ENCODE data around the gene NFATC3. TPM values are rescaled to one million over a fixed set of nuclear protein-coding genes. Genes with fewer than 3 reads are reported as not detected.

NFATC3 gene
- 10 to 100 TPM; 68.4 to 81.2 TPM for total RNA-seq

DNA sequence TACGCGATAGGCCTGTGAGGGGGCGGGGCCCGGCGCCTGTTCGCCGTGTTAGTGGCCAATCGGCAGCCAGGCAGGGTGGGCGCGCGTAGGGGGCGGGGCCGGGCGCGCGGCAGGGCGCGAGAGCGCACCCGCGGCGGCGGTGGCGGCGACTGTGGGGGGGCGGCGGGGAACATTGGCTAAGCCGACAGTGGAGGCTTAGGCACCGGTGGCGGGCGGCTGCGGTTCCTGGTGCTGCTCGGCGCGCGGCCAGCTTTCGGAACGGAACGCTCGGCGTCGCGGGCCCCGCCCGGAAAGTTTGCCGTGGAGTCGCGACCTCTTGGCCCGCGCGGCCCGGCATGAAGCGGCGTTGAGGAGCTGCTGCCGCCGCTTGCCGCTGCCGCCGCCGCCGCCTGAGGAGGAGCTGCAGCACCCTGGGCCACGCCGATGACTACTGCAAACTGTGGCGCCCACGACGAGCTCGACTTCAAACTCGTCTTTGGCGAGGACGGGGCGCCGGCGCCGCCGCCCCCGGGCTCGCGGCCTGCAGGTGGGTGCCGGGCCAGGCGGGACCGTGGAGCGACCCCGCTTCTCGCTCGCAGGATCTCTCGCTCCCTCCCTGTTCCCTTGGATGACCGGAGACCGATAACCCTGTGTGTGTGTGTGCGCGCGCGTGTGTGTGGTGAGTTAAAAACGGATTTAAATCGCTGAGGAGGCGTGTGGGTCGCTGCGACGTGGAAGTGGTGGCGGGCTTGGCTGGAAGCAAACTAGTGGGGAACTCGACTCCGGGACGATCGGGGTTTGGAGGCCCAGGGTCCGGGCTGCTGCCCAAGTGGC lies at the start of gene NFATC3:
NFATC3 (plus strand) TSS at position 112 of the 813 bp plus-strand sequence; CDS start at position 424, 312 bp downstream.
- Mint-ChIP-seq H3K36me3 (ENCODE audit: low read depth) (peaks cover 10% of the 10 kb centered on the region), H3K27ac (peak within 1 kb of the TSS; percentile 94), H3K4me1 (peaks cover 64% of the 10 kb centered on the region), H3K4me3 (peak within 1 kb of the TSS; percentile 89), H3K9me3 (ENCODE audit: low read depth) (no peaks in the 10 kb centered on the region), H3K27me3 (no peaks in the 10 kb centered on the region)
- ChIA-PET POLR2A (interaction anchor here (0.6 to 1.9 kb wide), 14 partner anchors 8 to 303 kb away, joined by 3 to 16 read pairs (median 4); partner anchors contain the start of genes DPEP2, PRMT7, PSMB10 and RANBP10), CTCF (interaction anchor here (0.6 to 3.5 kb wide), 13 partner anchors 8 to 583 kb away, joined by 3 to 31 read pairs (median 4); partner anchors contain the start of genes DDX28, DUS2 and NRN1L)
- intact Hi-C loops (cut with DNase I, micrococcal nuclease), result loop anchor here (1.0 to 10.0 kb wide), 20 partner anchors 8 to 1479 kb away; partner anchors contain the start of genes ACD (in 2 of the 2), PARD6A (in 2 of the 2), RANBP10 (in 2 of the 2) and TSNAXIP1 (in 2 of the 2)
- DNase-seq, result peak; percentile 100
- ATAC-seq, result peak; percentile 62

- peaks cover 25% of the 10 kb centered on the region for H3K36me3 Mint-ChIP-seq (ENCODE audit: low read depth)
- H3K27me3 Mint-ChIP-seq, result no peaks in the 10 kb centered on the region
- DNase-seq (no peak), ATAC-seq (no peak)
- H3K27ac Mint-ChIP-seq, result no peak overlapping the region
- no peak overlapping the region for H3K4me3 Mint-ChIP-seq
- intact Hi-C loops (cut with DNase I, micrococcal nuclease), result no loop called here
- H3K9me3 Mint-ChIP-seq (ENCODE audit: low read depth), result no peaks in the 10 kb centered on the region
- H3K4me1 Mint-ChIP-seq, result peaks cover 7% of the 10 kb centered on the region
- ChIA-PET POLR2A (no interaction called here), CTCF (interaction anchor here (1.2 to 1.3 kb wide), 2 partner anchors 10 to 47 kb away, joined by 3 to 6 read pairs; no protein-coding TSS in a partner anchor)
Measured at GRCh38 chr16:68037841-68038597, 47.2 kb upstream of the NFATC3 start.

DNA sequence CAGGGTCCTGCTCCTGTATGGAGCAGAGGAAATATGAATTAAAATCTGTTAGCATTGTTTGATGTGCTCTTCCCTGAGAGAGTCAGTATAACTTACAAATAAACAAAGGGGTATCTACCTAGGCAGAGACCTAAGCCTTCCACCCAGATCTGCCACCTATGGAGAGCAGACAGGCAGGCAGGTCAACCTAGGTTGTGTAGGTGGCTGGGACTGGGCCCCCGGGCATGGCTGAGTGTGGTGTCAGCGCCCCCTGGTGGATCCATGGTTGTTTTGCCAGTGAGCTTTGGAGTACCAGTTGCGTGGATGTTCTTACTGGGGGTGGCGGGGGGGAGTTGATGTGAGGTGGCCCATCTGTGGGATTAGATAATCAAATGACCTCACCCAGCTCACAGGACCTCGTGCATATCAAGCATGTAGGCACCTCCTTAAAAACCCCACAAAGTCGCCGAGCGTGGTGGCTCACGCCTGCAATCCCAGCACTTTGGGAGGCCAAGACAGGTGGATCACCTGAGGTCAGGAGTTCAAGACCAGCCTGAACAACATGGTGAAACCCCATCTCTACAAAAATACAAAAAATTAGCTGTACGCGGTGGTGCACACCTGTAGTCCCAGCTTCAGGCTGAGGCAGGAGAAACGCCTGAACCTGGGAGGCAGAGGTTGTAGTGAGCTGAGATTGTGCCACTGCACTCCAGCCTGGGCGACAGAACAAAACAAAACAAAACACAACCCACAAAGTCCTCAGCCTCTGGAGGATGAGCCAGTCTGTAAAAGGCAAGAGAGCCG lies 44.5 kb upstream of the NFATC3 start:
- no peaks in the 10 kb centered on the region for H3K9me3 Mint-ChIP-seq (ENCODE audit: low read depth)
- intact Hi-C loops (cut with DNase I, micrococcal nuclease), result loop anchor here (1.0 to 10.0 kb wide), 9 partner anchors 47 to 519 kb away; partner anchors contain the start of genes PSMB10 (in 1 of the 2) and SLC12A4 (in 1 of the 2)
- peaks cover 7% of the 10 kb centered on the region for H3K4me1 Mint-ChIP-seq
- H3K4me3 Mint-ChIP-seq, result no peak overlapping the region
- CTCF ChIA-PET, result interaction anchor here (0.5 to 2.2 kb wide), 44 partner anchors 11 to 1429 kb away, joined by 3 to 16 read pairs (median 4); partner anchors contain the start of genes CTRL, DDX28, DPEP2 and DUS2
- H3K27me3 Mint-ChIP-seq, result no peaks in the 10 kb centered on the region
- H3K36me3 Mint-ChIP-seq (ENCODE audit: low read depth), result peaks cover 23% of the 10 kb centered on the region
- ATAC-seq (peak; percentile 98), DNase-seq (peak; percentile 94)
- POLR2A ChIA-PET, result interaction anchor here (0.6 to 0.9 kb wide), 3 partner anchors 105 to 524 kb away, joined by 3 to 8 read pairs (median 3); no protein-coding TSS in a partner anchor
- peak overlapping the region; percentile 31 for H3K27ac Mint-ChIP-seq

- DNase-seq, result no peak
- ChIA-PET CTCF (interaction anchor here (0.9 to 1.9 kb wide), 12 partner anchors 20 to 227 kb away, joined by 3 to 7 read pairs (median 4); partner anchors contain the start of gene NRN1L), POLR2A (no interaction called here)
- Mint-ChIP-seq H3K4me3 (no peak overlapping the region), H3K4me1 (peaks cover 9% of the 10 kb centered on the region), H3K36me3 (ENCODE audit: low read depth) (peaks cover 27% of the 10 kb centered on the region), H3K27ac (no peak overlapping the region), H3K9me3 (ENCODE audit: low read depth) (no peaks in the 10 kb centered on the region), H3K27me3 (no peaks in the 10 kb centered on the region)
- intact Hi-C loops (cut with DNase I, micrococcal nuclease), result loop anchor here (1.0 to 10.0 kb wide), 5 partner anchors 73 to 367 kb away; partner anchors contain the start of genes PSMB10 (in 1 of the 2) and SLC12A4 (in 1 of the 2)
- ATAC-seq, result no peak
Measured at GRCh38 chr16:68041783-68042182, 43.4 kb upstream of the NFATC3 start.

- intact Hi-C loops (cut with DNase I, micrococcal nuclease), result loop anchor here in 1 of 2 experiments (10.0 kb wide), 1 partner anchor 371 kb away; no protein-coding TSS in a partner anchor
- ChIA-PET CTCF (interaction anchor here (0.9 to 1.0 kb wide), 2 partner anchors 17 to 52 kb away, joined by 3 read pairs; no protein-coding TSS in a partner anchor), POLR2A (no interaction called here)
- DNase-seq (no peak), ATAC-seq (no peak)
- Mint-ChIP-seq H3K4me1 (peaks cover 2% of the 10 kb centered on the region), H3K36me3 (ENCODE audit: low read depth) (peaks cover 30% of the 10 kb centered on the region), H3K4me3 (no peak overlapping the region), H3K9me3 (ENCODE audit: low read depth) (no peaks in the 10 kb centered on the region), H3K27me3 (no peaks in the 10 kb centered on the region), H3K27ac (no peak overlapping the region)
Measured at GRCh38 chr16:68046106-68046505, 39.1 kb upstream of the NFATC3 start.

- no peak overlapping the region for H3K27ac Mint-ChIP-seq
- H3K36me3 Mint-ChIP-seq (ENCODE audit: low read depth), result peaks cover 37% of the 10 kb centered on the region
- no peak overlapping the region for H3K4me3 Mint-ChIP-seq
- DNase-seq, result no peak
- ATAC-seq, result no peak
- no peaks in the 10 kb centered on the region for H3K27me3 Mint-ChIP-seq
- no peaks in the 10 kb centered on the region for H3K9me3 Mint-ChIP-seq (ENCODE audit: low read depth)
- ChIA-PET POLR2A (interaction anchor here (0.7 kb wide), 1 partner anchor 96 kb away, joined by 3 read pairs; no protein-coding TSS in a partner anchor), CTCF (interaction anchor here (0.6 to 1.8 kb wide), 5 partner anchors 13 to 238 kb away, joined by 3 to 6 read pairs (median 3); no protein-coding TSS in a partner anchor)
- intact Hi-C loops (cut with DNase I, micrococcal nuclease), result loop anchor here in 1 of 2 experiments (10.0 kb wide), 1 partner anchor 373 kb away; no protein-coding TSS in a partner anchor
- H3K4me1 Mint-ChIP-seq, result peaks cover 2% of the 10 kb centered on the region
Measured at GRCh38 chr16:68047987-68048386, 37.2 kb upstream of the NFATC3 start.

DNA sequence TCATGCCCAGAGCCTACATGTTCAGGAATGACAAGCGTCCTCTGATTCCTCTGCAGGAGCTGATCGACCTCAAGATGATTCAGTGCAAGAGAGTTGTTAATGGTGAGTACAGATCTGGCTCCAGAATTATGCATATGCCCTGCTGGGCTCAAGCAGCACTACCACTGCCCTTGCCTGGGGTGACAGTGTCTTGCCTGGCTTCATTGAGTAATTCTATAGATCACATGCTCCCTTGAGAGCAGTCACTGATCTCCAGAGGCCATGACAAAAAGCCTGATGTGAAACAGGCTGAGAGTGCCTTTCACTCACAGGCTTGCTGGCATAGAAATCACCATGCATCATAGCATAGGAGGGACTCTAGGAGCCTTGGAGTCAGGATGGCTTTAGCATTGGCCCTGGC lies 35.7 kb upstream of the NFATC3 start:
- no peaks in the 10 kb centered on the region for H3K27me3 Mint-ChIP-seq
- no peaks in the 10 kb centered on the region for H3K9me3 Mint-ChIP-seq (ENCODE audit: low read depth)
- no peak overlapping the region for H3K4me3 Mint-ChIP-seq
- peak; percentile 19 for ATAC-seq
- peaks cover 2% of the 10 kb centered on the region for H3K4me1 Mint-ChIP-seq
- CTCF ChIA-PET, result no interaction called here
- POLR2A ChIA-PET, result no interaction called here
- no peak overlapping the region for H3K27ac Mint-ChIP-seq
- intact Hi-C loops (cut with DNase I, micrococcal nuclease), result loop anchor here in 1 of 2 experiments (10.0 kb wide), 1 partner anchor 375 kb away; no protein-coding TSS in a partner anchor
- DNase-seq, result no peak
- peaks cover 43% of the 10 kb centered on the region for H3K36me3 Mint-ChIP-seq (ENCODE audit: low read depth)

DNA sequence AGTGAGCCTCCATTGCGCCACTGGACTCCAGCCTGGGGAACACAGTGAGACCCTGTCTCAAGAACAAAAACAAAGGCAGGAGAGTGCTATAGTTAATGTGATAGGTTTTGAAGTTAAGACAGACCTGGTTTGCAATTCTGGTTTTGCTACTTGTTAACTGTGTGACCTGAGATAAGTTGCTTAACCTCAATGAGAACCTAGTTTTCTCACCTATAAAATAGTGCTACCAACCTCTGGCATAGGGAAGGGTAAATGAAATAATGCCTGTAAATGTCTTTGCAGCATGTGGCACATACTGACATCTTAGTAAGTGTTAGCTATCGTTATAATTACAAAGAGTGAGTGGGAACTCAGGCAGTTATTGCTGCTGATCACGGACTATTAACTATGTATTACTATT lies 29.8 kb upstream of the NFATC3 start:
- H3K4me1 Mint-ChIP-seq, result peaks cover 14% of the 10 kb centered on the region
- no peak overlapping the region for H3K4me3 Mint-ChIP-seq
- CTCF ChIA-PET, result no interaction called here
- intact Hi-C loops (cut with DNase I, micrococcal nuclease), result no loop called here
- peaks cover 58% of the 10 kb centered on the region for H3K36me3 Mint-ChIP-seq (ENCODE audit: low read depth)
- ATAC-seq (no peak), DNase-seq (no peak)
- H3K27ac Mint-ChIP-seq, result no peak overlapping the region
- no peaks in the 10 kb centered on the region for H3K27me3 Mint-ChIP-seq
- POLR2A ChIA-PET, result no interaction called here
- H3K9me3 Mint-ChIP-seq (ENCODE audit: low read depth), result no peaks in the 10 kb centered on the region

DNA sequence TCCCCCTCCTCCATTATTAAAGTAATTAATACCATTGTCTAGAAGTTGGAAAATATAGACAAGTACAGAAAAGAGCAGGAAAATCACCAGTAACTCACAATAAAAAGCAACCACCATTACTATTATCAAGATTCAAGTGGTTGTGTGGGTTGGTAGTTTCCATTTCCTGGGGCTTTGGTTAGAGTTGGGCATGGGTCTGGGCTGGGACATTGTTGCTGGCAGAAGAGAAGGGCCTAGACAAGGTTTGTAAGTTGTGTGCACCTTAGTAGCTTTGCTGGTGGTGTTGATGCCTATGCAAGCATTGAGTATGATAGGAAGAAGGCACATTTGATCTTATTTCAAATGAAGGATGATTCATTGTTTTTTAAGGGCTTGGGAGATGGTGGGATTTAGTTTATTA lies 25.4 kb upstream of the NFATC3 start:
- Mint-ChIP-seq H3K36me3 (ENCODE audit: low read depth) (peaks cover 60% of the 10 kb centered on the region), H3K4me3 (no peak overlapping the region), H3K4me1 (peaks cover 46% of the 10 kb centered on the region), H3K9me3 (ENCODE audit: low read depth) (no peaks in the 10 kb centered on the region), H3K27me3 (no peaks in the 10 kb centered on the region), H3K27ac (peak overlapping the region; percentile 65)
- DNase-seq (no peak), ATAC-seq (no peak)
- intact Hi-C loops (cut with DNase I, micrococcal nuclease), result no loop called here
- CTCF ChIA-PET, result interaction anchor here (0.7 to 1.2 kb wide), 2 partner anchors 10 to 98 kb away, joined by 3 to 5 read pairs; no protein-coding TSS in a partner anchor
- POLR2A ChIA-PET, result no interaction called here

GRCh38 chr16:68061396-68061795 lies 23.8 kb upstream of the NFATC3 start:
- ChIA-PET CTCF (interaction anchor here (0.6 to 1.2 kb wide), 3 partner anchors 13 to 167 kb away, joined by 3 read pairs; no protein-coding TSS in a partner anchor), POLR2A (interaction anchor here (0.5 to 1.0 kb wide), 3 partner anchors 13 to 197 kb away, joined by 3 to 4 read pairs (median 4); no protein-coding TSS in a partner anchor)
- Mint-ChIP-seq H3K4me1 (peaks cover 59% of the 10 kb centered on the region), H3K4me3 (no peak overlapping the region), H3K27ac (peak overlapping the region; percentile 63), H3K36me3 (ENCODE audit: low read depth) (peaks cover 50% of the 10 kb centered on the region), H3K27me3 (no peaks in the 10 kb centered on the region), H3K9me3 (ENCODE audit: low read depth) (no peaks in the 10 kb centered on the region)
- no peak for DNase-seq
- intact Hi-C loops (cut with DNase I, micrococcal nuclease), result no loop called here
- no peak for ATAC-seq

Data from activated CD4-positive, alpha-beta T cell treated with anti-CD3 and anti-CD28 coated beads for 36 hours (primary cell).